NCI-H1417 (cell line): Measurements from ENCODE around the gene LANCL2.
A peak's percentile ranks its signal among the peaks of the same experiment; 100 is the strongest.
"Not testable (repeated sequence)": the region's sequence is repeated elsewhere in the genome, so short reads cannot be mapped to it uniquely, and the experiment has no call there.

Experiments used
- DNase-seq, 3 experiments: peaks; one replicate each; lab custom pipeline; 2025; lab: John Stamatoyannopoulos, UW

The LANCL2 gene

GRCh38 chr7:55362927-55363326 is 2.2 kb upstream of the LANCL2 start:
- DNase-seq: no peak

DNA sequence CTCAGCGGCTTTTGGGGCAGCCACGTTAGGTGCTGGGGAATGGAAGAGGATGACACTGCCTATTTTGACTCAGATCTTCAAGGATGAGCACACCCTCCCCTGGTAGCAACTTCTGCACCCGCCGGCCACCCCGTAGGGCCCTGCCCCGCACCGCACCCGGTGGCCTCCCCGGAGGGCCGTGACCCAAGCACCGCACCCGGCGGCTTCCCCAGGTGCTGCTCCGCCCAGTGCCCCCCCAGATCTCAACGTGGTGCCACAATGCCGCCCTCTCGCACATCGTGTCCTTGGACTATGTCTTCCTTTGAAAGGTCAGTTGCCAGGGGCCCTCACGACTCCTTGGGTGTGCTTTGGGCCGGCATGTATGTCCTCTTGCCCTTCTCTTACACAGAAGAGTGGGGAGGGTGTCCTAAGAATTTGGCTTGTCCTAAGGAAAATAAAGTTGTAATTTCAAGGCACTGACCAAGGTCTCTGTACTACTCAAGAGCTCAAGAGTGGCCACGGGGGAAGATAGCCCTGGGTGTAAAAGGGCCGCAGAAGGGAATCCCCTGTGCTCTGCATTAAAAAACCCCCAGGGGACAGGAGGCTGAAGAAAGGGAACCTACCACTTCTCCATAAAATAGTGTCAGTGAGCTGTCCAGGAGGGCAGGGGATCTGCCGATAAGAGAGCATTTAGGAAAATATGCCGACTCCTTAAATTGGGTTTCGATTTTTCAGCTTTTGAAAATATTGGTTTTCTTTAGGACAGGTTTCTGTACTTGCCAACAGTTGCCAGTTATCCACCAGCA is 1.6 kb upstream of the LANCL2 start:
- DNase-seq: no peak

GRCh38 chr7:55365675-55366460 is 731 bp downstream of the LANCL2 start:
- peak; percentile 92 to 99 (median 98) for DNase-seq

- peak in 1 of 3 experiments; percentile 86 for DNase-seq
Observed at GRCh38 chr7:55366461-55367070, 1.4 kb downstream of the LANCL2 start.

DNA sequence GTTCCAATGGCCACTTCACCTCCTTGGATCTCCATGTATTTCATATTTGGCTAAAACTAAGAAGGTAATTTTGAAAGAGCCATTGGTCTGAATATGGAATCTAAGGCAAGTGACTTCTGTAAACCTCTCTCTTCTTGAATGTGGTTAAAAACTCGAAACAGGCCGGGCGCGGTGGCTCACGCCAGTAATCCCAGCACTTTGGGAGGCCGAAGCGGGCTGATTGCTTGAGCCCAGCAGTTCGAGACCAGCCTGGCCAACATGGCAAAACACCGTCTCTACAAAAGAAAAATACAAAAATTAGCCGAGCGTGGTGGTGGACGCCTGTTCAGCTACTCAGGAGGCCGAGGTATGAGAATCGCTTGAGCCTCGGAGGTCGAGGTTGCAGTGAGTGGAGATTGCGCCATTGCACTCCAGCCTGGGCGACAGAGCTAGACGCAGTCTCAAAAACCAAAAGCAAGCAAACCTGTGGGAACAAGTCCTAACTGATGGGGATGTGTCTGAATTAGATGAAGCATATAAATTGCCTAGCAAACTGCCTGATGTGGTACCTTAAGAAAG is 2.2 kb downstream of the LANCL2 start:
- peak in 1 of 3 experiments; percentile 58 for DNase-seq

GRCh38 chr7:55369427-55370400 is 4.6 kb downstream of the LANCL2 start:
- DNase-seq: peak in 2 of 3 experiments; percentile 43 to 57

GRCh38 chr7:55374213-55374612 is 9.1 kb downstream of the LANCL2 start:
- no peak for DNase-seq

- no peak for DNase-seq
Observed at GRCh38 chr7:55375237-55375636, 10.1 kb downstream of the LANCL2 start.

DNA sequence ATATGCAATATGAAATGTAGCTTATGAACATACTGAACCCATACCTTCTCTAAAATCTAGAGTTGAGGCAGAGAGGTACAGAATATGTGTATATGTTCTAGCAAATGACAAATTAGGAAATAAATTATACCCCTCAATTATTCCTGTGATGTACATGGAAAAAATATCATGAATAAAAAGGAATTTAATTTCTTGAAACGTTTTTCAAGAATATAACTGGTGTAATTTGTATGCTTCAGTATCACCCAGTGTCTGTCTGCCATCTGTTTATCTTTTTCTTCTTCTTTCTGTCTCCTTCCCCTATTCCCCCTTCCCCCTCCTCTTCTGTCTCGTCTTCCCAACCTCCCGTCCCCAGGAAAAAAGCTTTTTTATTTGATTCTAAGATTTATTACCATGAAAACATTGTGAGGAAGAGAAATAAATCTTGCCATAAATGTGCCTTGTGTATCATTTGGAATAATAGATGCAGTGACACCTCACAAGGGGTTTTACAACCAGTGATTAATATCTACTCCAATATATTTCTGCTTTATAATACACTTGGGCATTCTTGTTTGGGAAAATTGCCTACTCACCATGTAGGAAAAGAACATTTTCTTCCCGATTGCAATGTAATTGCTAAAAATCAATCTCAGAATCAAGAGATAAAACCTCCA is 12.2 kb downstream of the LANCL2 start:
- DNase-seq: peak in 1 of 3 experiments; percentile 50

DNA sequence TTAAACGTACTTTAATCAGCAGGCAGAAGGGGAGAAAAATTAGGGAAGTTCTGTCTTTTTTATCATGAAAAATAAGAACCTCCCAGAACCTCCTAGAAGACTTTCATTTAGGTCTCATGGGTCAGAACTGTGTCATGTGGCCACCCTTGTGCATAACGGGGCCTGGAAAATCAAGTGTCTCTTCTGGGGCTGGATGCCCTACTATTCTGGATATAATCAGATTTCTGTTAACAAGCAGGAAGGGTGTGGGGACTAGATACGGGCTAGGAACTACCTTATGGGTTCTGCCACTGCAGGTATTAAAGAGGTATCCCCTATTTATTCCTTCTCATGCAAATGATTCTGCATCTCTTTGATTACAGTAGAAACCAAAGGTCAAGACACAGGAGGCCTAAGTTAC is 14.1 kb downstream of the LANCL2 start:
- no peak for DNase-seq

DNA sequence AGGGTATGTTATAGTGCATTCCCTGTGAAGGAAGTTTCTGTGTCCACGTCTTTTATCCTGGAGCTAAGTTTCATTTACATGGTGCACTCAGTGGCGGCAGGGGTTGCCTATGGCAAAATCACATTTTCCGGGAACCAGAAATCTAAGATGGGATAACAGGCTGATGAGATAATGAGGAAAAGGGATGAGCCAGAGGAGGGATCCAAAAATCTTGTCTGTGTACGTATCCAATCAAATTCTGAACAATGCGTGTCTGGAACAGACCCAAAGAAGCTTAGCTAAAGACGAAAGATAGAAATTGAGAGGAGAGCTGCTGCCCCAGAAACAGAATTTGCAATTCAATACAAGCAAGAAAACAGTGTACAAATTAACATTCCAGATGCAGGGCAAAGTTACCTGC is 16.1 kb downstream of the LANCL2 start:
- no peak for DNase-seq

DNA sequence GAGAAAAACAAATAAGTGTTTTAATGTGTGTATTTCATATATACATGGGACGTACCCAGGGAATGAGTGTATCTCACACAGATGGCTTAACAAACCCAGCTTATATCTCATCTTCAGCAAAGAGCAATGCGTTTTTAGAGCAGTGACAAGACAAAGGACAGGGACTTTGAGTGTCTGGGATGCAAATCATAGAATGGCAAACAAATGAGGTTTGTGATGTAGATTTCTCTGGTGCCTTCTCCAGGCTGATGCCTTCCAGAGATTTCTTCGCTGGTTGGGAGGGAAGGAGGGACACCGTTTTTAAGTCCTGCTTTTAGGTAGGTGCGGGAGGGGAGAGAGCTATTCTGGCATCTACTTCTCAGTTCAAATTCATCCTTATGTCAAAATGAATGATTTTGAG is 16.6 kb downstream of the LANCL2 start:
- DNase-seq: no peak

- no peak for DNase-seq
Observed at GRCh38 chr7:55382251-55382650, 17.1 kb downstream of the LANCL2 start.

DNA sequence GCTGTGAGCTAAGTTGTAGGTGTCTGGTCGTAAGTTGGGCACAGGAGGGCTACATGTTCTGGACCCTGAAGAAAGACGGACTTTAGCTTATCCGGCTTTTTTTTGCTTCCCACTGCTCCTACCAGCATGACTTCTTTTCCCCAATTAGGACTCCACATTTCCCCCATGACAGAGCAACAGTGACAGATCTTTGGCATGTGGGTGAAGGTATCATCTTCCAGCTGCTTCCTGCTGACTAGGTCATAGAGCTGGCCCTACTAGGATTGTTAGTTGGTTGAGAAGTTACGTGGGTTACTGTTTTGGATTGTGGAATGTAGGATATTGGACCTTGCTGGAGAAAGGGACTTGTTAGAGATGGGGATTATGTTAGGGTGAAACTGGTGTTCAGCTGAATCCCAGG is 21.4 kb downstream of the LANCL2 start:
- no peak for DNase-seq

- peak in 2 of 3 experiments; percentile 19 to 44 for DNase-seq
Observed at GRCh38 chr7:55387062-55387965, 22.2 kb downstream of the LANCL2 start.

DNA sequence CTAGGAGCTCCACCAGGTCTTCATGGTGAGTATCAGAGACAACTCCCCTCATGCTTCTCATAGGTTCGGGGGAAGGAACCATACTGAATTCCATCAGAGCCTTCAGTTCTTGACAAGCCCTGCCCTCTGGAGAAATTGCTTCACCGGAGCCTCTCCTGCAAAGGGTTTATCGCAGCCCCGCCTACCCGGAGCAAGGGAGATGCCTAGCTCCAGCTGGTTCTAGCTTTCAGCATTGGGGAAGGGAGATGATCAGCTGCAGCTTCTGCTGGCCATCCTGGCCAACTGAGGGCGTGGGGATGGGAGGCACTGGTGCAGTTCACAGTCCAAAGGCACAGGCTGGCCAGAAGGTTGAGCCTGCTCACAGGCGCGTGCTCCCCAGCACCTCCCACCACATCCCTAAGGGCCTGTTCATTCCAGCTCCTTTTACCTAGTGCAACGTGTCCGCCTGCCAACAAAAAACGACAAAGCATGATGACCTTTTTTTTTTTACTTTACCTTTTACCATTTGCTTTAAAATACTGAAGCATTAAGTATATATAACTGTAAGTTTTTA is 31.2 kb downstream of the LANCL2 start:
- no peak for DNase-seq

- DNase-seq: no peak
Observed at GRCh38 chr7:55397617-55398016, 32.5 kb downstream of the LANCL2 start.

GRCh38 chr7:55400191-55400590 is 35.1 kb downstream of the LANCL2 start:
- no peak for DNase-seq

DNA sequence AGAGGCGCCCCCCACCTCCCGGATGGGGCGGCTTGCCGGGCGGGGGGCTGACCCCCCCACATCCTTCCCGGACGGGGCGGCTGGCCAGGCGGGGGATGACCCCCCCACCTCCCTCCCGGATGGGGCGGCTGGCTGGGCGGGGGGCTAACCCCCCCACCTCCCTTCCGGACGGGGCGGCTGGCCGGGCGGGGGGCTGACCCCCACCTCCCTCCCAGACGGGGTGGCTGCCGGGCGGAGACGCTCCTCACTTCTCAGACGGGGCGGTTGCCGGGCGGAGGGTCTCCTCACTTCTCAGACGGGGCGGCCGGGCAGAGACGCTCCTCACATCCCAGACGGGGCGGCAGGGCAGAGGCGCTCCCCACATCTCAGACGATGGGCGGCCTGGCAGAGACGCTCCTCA is 37.4 kb downstream of the LANCL2 start:
- DNase-seq: not testable (repeated sequence)
